GM12873 (cell line): ENCODE data around the gene UBE2E3.

ENCODE experiments used
- CTCF ChIP-seq: IDR thresholded peaks from 2 replicates; pipeline ENCODE4 v1.5.1; 2012; ENCODE audit warnings: low read depth, mild to moderate bottlenecking, moderate library complexity, low read length, control low read depth; ENCODE audit not compliant: insufficient read depth; ENCODE audit errors: missing control alignments

UBE2E3 gene

GRCh38 chr2:181036445-181036844 lies 56.0 kb downstream of the UBE2E3 start:
- no peak for TF ChIP-seq CTCF

GRCh38 chr2:181036848-181037603 lies 56.6 kb downstream of the UBE2E3 start:
- no peak for TF ChIP-seq CTCF

DNA sequence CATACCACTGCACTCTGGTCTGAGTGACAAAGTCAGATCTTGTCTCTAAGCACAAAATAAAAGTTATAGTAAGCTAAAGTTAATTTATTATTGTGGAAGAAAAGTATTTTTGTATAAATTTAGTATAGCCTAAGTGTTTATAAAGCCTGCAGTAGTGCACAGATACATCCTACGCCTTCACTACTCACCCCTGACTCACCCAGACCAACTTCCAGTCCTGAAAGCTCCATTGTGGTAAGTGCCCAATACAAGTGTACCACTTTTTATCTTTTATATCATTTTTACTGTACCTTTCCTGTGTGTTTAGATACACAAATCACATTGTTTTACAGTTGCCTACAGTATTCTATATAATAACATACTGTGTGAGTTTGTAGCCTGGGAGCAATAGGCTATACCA lies 57.5 kb downstream of the UBE2E3 start:
- TF ChIP-seq CTCF: no peak

DNA sequence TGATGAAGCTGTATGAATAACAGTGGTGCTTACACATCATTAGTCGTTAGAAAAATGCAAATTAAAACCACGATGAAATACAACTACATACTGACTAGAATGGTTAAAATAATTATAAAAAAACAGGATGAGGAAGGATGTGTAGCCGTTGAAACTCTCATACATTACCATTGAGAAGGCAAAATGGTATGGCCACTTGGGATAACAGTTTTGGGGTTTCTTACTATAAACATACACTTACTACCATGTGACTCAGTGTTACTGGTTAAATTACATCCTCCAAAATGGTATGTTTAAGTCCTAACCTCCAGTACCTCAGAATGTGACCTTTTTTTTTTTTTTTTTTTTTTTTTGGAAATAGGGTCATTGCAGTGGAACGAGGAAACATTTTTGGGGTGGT lies 58.4 kb downstream of the UBE2E3 start:
- no peak for TF ChIP-seq CTCF

GRCh38 chr2:181041661-181042060 lies 61.3 kb downstream of the UBE2E3 start:
- no peak for TF ChIP-seq CTCF

DNA sequence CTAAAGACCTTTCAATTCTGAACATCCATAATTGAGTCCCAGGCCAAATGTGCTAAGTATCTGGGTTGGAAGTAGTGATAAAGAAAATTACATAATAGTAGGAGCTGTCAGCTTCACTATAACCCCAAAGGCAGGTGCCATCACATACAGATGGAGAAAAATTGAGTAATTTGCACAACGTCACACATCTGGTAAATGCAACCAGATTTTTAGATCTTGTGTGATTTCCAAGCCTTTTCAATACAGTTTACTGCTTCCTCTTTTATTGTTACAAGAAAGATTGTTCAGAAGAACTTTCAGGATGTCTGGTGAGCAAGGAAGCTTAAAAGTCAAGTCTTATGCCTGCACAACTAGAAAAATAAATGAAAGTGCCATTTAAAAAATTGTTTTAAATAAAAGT lies 62.3 kb downstream of the UBE2E3 start:
- TF ChIP-seq CTCF: no peak

DNA sequence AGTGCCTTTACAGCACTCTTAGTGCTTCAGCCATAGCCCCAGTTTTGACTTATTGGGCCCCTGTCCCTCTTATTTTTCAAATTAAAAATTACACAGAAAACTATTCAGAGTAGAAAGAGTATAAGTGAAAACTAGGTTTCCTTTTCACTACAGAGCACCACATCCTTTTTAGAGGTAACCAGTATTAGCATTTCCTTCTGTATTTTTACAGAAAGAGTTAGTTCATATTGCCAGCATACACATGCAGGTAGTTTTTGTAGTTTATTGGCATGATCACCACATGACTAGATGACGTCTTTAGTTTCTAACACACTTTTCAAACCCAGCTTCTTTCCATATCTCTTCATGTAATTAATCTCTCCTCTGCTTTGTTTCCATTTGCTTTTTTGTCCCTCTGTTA lies 66.4 kb downstream of the UBE2E3 start:
- TF ChIP-seq CTCF: no peak
